ENCODE data around the gene JAKMIP1. TPM values are rescaled to one million over a fixed set of nuclear protein-coding genes. Genes with fewer than 3 reads are reported as not detected.
A peak's percentile ranks its signal among the peaks of the same experiment; 100 is the strongest.

JAKMIP1 gene
- total RNA-seq, 1 donor from 2014 or later = not detected

DNA sequence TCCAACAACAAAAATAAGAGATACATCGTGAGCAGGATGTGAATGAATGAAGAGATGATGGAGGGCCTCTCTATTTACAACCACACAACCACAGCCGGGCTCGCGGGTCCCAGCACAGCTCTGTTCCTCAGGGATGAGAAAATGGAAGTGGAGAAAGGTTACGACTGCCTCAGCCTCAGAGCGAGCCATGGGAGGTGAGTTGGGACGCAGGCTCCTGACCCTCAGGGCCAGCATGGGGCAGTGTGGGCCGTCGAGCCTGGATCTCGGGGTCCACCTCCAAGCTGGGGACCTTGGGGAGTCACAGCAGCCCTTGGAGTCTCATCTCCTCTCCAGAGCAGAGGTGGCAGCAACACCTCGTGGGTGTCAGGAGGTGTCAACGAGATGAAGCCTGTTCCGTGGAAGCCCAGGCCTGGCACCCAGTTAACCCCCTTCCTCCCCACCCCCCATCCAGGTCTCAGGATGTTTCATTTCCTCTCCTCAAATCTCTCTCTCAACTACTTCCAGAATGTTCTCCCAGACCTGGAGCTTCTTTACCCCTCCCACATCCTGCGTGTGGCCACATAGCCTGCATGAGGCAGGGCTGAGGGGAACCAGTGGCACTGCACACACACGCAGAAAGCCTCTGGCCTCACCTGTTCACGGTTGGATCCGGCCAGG is 208.1 kb downstream of the JAKMIP1 start:
- DNase-seq (ENCODE audit: low spot score) = peak; percentile 27
- intact Hi-C loops (cut with DNase I) = no loop called here

GRCh38 chr4:5991405-5991804 is 208.9 kb downstream of the JAKMIP1 start:
- DNase-seq (ENCODE audit: low spot score) = peak; percentile 61
- intact Hi-C loops (cut with DNase I) = no loop called here

DNA sequence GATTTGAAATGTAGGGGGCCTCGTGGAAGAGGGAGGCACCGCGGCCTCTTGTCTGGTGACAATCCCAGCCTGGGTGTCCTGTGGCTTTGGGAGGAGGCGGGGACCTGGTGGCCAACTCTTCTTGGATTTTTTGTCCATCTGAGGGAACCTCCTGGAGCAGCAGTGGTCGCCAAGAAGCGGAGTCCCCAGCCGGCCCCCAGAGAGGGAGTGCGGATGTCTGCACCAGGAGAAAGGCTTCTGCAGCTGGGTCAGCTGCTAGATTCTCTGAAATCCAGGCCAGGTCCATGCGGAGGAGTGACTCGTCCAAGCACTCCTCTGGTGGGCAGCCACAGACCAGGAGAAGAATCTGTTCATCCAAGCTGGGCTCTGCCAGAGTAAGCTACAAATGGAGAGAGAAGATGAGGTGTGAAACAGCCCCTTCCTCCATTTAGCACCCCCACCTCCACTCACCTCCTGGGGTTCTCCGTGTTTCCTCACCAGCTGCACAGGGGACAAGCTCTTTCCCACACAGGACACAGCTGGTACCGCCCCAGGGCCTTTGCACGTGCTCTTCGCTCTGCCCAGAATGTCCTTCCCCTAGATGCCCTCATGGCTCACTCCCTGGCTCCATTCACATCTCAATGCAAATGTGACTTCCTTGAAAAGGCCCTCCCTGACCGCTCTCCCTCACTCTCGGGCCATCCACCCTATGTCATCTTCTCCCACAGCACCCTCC is 209.7 kb downstream of the JAKMIP1 start:
- intact Hi-C loops (cut with DNase I) = no loop called here
- peak; percentile 70 for DNase-seq (ENCODE audit: low spot score)

DNA sequence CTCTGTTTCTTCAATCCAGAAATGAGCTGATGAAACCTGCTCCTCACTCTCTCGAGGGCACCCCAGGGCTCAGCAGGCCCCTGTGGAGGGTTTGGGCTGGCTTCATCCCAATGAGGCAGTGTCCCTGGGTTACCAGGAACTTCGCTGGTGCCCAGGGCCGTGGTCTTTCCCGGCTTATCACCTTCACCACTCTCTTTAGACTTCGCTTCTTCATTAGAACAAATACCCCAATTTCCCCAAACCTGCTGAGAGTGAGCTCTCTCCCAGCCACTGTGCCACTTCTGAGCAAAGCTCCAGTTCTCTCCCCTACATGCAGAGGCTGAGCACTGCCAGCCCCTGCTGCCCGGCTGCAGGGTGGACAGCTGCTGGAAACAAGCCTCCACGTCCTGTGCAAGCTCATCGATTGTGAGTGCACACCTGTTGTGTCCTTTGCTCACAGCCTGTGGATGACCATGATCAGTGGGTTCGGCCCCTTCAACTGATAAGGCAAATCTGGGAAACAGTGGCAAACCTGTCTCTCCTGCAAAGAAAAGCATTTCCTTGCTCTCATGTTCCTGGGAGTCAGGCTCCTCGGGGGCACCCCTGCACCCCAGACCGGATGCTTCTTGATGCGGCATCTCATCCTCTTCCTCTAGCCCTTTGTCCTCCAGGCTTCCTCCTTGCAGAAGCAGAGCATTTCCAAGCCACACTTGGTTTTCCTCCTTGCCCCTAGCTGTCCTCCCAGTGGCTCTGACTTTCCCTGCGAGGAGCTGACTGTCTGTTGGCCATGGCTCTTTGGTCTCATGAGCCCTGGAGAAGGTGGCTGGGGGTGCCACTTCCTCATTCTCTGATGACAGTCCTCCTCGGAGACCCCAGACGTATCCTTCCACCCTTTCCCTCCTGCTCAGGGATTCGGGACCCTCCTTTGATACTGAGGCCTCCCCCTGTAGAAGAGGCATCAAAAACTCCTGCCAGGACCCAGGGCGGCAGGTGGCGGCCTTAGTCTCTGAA is 210.8 kb downstream of the JAKMIP1 start:
- peak; percentile 68 for DNase-seq (ENCODE audit: low spot score)
- intact Hi-C loops (cut with DNase I) = no loop called here

DNA sequence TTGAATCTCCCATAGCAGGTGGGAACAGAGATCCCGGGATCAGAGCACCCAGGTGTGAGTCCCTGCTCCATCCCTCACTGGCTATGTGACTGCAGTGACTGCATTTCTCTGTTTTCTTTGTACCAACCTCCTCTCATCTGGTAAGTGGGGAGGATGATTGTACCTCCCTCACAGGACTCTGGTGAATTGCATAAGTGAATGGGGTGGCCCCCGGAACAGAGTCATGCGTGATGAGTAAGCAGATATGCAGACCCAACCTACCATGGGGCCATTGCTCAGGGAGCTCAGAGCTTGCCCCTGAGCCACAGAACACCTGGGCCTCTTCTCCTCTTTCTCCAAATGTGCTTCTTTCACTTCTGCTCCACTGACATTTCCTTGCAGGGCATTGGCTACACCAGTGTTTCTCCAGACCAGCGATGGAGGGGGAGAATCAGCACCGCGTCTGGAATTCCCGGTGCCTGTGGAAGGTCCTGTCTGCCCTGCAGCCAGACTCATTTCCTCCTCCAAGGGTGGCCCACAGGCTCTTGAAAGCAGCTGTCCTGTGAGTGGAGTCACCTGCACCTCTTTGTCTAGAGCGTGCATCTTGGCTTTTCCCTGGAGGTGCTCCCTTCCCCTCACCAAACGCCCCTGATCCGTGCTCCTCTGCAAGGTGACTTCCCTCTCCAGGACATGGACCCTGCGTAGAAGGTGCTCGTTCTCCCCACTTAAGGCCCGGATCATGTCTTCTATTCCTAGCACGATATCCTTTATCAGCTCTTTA is 212.1 kb downstream of the JAKMIP1 start:
- peak; percentile 59 for DNase-seq (ENCODE audit: low spot score)
- intact Hi-C loops (cut with DNase I) = no loop called here

- intact Hi-C loops (cut with DNase I) = loop anchor here (5.0 kb wide), 1 partner anchor 163 kb away; no protein-coding TSS in a partner anchor
- DNase-seq (ENCODE audit: low spot score) = no peak
These were observed 215.5 kb downstream of the JAKMIP1 start for GRCh38 chr4:5984843-5985242.

- intact Hi-C loops (cut with DNase I) = loop anchor here (5.0 kb wide), 1 partner anchor 160 kb away; no protein-coding TSS in a partner anchor
- DNase-seq (ENCODE audit: low spot score) = no peak
These were observed 218.0 kb downstream of the JAKMIP1 start for GRCh38 chr4:5982156-5982973.

DNA sequence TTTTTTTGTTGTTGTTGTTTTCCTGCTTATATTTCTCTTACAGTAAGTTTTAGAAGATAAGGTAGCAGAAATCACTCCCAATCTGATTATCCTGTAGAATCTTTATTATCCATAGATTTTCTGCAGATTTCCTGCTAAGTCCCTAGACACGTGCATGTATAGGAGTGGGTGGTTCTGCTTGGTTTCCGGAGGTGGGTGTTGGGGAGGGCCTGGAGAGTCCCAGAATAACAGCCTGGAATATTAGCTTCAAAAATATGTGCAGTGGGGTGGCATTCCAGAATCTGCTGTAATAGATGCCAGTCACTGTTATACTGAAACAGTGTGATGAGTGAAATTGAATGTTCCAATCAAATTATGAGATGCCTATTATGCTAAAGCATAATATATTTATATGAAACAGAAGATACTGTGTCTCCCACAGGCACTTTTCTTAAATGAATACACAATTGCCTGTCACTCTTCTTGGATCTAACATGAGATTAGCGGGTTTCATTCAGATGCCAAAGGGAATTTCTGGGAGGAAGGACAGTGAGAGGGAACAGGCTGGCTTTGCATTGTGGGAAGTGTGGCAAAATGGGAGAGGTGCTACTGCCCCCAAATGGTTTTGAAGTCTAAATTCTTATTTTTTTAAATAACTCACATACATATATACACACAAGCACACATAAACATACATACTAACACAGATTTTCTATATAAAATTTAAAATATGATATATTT is 219.8 kb downstream of the JAKMIP1 start:
- intact Hi-C loops (cut with DNase I) = loop anchor here (5.0 kb wide), 1 partner anchor 158 kb away; no protein-coding TSS in a partner anchor
- peak; percentile 22 for DNase-seq (ENCODE audit: low spot score)

DNA sequence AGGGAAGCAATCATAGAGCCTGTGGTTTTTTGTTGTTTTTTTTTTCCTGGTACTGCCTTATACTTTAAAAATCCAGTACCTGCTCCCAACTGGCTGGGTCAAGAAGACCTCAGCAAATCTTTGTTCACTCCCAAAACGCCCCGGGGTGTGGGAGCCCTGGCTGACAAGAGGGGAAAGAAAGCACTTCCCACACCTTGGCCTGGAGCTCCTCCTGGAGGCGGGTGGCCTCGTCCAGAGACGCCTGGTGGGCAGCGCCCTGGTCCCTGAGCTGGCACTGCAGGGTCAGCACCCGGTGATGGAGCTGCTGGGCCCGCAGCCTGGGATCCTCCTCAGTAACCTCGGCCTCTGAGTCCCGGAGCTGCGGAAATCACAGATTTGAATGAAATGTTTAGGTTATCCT is 220.4 kb downstream of the JAKMIP1 start:
- peak; percentile 53 for DNase-seq (ENCODE audit: low spot score)
- intact Hi-C loops (cut with DNase I) = loop anchor here (5.0 kb wide), 1 partner anchor 158 kb away; no protein-coding TSS in a partner anchor

DNA sequence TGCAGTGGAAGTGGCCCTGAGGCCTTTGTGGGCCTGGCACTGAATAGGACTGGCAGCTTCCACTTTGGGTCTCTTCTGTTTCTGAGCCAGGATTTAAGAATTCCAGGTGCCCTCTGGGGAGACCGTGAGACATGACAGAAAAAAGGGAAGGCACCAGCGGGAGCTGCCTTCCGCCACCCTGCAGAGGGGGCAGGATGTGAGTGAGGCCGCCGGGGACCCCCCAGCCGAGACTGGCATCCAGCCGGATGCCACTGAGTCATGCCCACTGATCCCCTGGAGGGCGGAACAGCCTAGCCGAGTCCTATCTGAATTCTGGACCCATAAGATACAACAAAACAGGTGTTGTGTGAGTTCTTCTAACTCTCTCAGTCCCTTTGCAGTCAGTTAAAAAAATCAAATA is 223.4 kb downstream of the JAKMIP1 start:
- intact Hi-C loops (cut with DNase I) = no loop called here
- peak; percentile 65 for DNase-seq (ENCODE audit: low spot score)

- DNase-seq (ENCODE audit: low spot score) = peak; percentile 35
- intact Hi-C loops (cut with DNase I) = no loop called here
These were observed 223.9 kb downstream of the JAKMIP1 start for GRCh38 chr4:5976431-5976830.

Other genes starting within 250 kb of the JAKMIP1 start
- gene C4orf50, start 182.1 kb downstream of the JAKMIP1 start, total RNA-seq = 0.03 TPM
- gene WFS1, start 69.3 kb upstream of the JAKMIP1 start, total RNA-seq = 48.4 TPM

All from cardiac septum (tissue), 1 donor.